ENCODE data around the gene TEKT5.
"Not testable (repeated sequence)": the region's sequence is repeated elsewhere in the genome, so short reads cannot be mapped to it uniquely, and the experiment has no call there.

Gene TEKT5

DNA sequence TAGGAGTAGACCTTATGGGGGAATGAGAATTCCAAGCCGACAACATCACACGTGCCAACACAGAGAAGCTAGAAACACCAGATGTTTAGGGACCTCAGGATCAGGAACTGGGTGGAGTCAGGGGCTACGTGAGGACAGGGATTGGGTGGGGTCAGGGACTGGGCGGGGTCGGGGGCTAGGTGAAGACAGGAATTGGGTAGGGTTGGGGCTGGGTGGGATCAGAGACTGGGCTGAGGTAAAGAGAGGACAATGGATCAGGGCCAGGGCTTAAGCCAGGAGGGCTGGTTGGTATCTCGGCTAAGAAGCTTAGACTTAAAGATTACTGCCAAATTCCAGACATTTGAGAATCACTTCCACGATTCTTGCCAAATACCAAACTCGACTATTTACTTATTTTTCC is 11.6 kb downstream of the TEKT5 start:
- Histone ChIP-seq H3K9ac (ENCODE audit: low read depth, low read length) (no peak overlapping the region), H3K4me3 (ENCODE audit: low read length) (no peak overlapping the region), H3K4me1 (ENCODE audit: control insufficient read depth, insufficient read depth, low read length) (no peaks in the 10 kb centered on the region), H3K27me3 (ENCODE audit: control insufficient read depth, insufficient read depth, low read length) (peaks cover 31% of the 10 kb centered on the region), H3K36me3 (ENCODE audit: insufficient read depth, low read length) (no peaks in the 10 kb centered on the region), H3K4me2 (ENCODE audit: low read length) (no peak overlapping the region), H3K9me3 (replicated peaks; ENCODE audit: low read length) (no peaks in the 10 kb centered on the region)

GRCh38 chr16:10682604-10683003 is 12.1 kb downstream of the TEKT5 start:
- no peak overlapping the region for H3K9ac ChIP-seq (ENCODE audit: low read depth, low read length)
- no peaks in the 10 kb centered on the region for H3K9me3 ChIP-seq (replicated peaks; ENCODE audit: low read length)
- H3K36me3 ChIP-seq (ENCODE audit: insufficient read depth, low read length), result no peaks in the 10 kb centered on the region
- H3K4me1 ChIP-seq (ENCODE audit: control insufficient read depth, insufficient read depth, low read length), result no peaks in the 10 kb centered on the region
- peaks cover 33% of the 10 kb centered on the region for H3K27me3 ChIP-seq (ENCODE audit: control insufficient read depth, insufficient read depth, low read length)
- no peak overlapping the region for H3K4me3 ChIP-seq (ENCODE audit: low read length)
- no peak overlapping the region for H3K4me2 ChIP-seq (ENCODE audit: low read length)

- H3K9me3 ChIP-seq (replicated peaks; ENCODE audit: low read length), result no peaks in the 10 kb centered on the region
- no peaks in the 10 kb centered on the region for H3K36me3 ChIP-seq (ENCODE audit: insufficient read depth, low read length)
- H3K27me3 ChIP-seq (ENCODE audit: control insufficient read depth, insufficient read depth, low read length), result peaks cover 33% of the 10 kb centered on the region
- no peaks in the 10 kb centered on the region for H3K4me1 ChIP-seq (ENCODE audit: control insufficient read depth, insufficient read depth, low read length)
- H3K9ac ChIP-seq (ENCODE audit: low read depth, low read length), result no peak overlapping the region
- no peak overlapping the region for H3K4me2 ChIP-seq (ENCODE audit: low read length)
- H3K4me3 ChIP-seq (ENCODE audit: low read length), result no peak overlapping the region
These were observed 13.1 kb downstream of the TEKT5 start for GRCh38 chr16:10681310-10682308.

GRCh38 chr16:10679921-10680320 is 14.8 kb downstream of the TEKT5 start:
- Histone ChIP-seq H3K27me3 (ENCODE audit: control insufficient read depth, insufficient read depth, low read length) (peaks cover 39% of the 10 kb centered on the region), H3K9me3 (replicated peaks; ENCODE audit: low read length) (no peaks in the 10 kb centered on the region), H3K9ac (ENCODE audit: low read depth, low read length) (no peak overlapping the region), H3K4me2 (ENCODE audit: low read length) (no peak overlapping the region), H3K36me3 (ENCODE audit: insufficient read depth, low read length) (no peaks in the 10 kb centered on the region), H3K4me1 (ENCODE audit: control insufficient read depth, insufficient read depth, low read length) (no peaks in the 10 kb centered on the region), H3K4me3 (ENCODE audit: low read length) (no peak overlapping the region)

GRCh38 chr16:10679441-10679840 is 15.3 kb downstream of the TEKT5 start:
- H3K9me3 ChIP-seq (replicated peaks; ENCODE audit: low read length); H3K4me2 ChIP-seq (ENCODE audit: low read length); H3K36me3 ChIP-seq (ENCODE audit: insufficient read depth, low read length); H3K9ac ChIP-seq (ENCODE audit: low read depth, low read length); H3K4me1 ChIP-seq (ENCODE audit: control insufficient read depth, insufficient read depth, low read length); H3K4me3 ChIP-seq (ENCODE audit: low read length): not testable (repeated sequence)
- H3K27me3 ChIP-seq (ENCODE audit: control insufficient read depth, insufficient read depth, low read length), result peaks cover 35% of the 10 kb centered on the region

- H3K4me1 ChIP-seq (ENCODE audit: control insufficient read depth, insufficient read depth, low read length), result no peaks in the 10 kb centered on the region
- H3K4me3 ChIP-seq (ENCODE audit: low read length), result no peak overlapping the region
- no peak overlapping the region for H3K9ac ChIP-seq (ENCODE audit: low read depth, low read length)
- no peaks in the 10 kb centered on the region for H3K36me3 ChIP-seq (ENCODE audit: insufficient read depth, low read length)
- H3K9me3 ChIP-seq (replicated peaks; ENCODE audit: low read length), result no peaks in the 10 kb centered on the region
- no peak overlapping the region for H3K4me2 ChIP-seq (ENCODE audit: low read length)
- peaks cover 30% of the 10 kb centered on the region for H3K27me3 ChIP-seq (ENCODE audit: control insufficient read depth, insufficient read depth, low read length)
These were observed 16.1 kb downstream of the TEKT5 start for GRCh38 chr16:10678655-10679054.

GRCh38 chr16:10676284-10676683 is 18.4 kb downstream of the TEKT5 start:
- peaks cover 42% of the 10 kb centered on the region for H3K27me3 ChIP-seq (ENCODE audit: control insufficient read depth, insufficient read depth, low read length)
- no peaks in the 10 kb centered on the region for H3K4me1 ChIP-seq (ENCODE audit: control insufficient read depth, insufficient read depth, low read length)
- no peak overlapping the region for H3K9ac ChIP-seq (ENCODE audit: low read depth, low read length)
- no peaks in the 10 kb centered on the region for H3K36me3 ChIP-seq (ENCODE audit: insufficient read depth, low read length)
- H3K4me2 ChIP-seq (ENCODE audit: low read length), result no peak overlapping the region
- no peaks in the 10 kb centered on the region for H3K9me3 ChIP-seq (replicated peaks; ENCODE audit: low read length)
- H3K4me3 ChIP-seq (ENCODE audit: low read length), result no peak overlapping the region

DNA sequence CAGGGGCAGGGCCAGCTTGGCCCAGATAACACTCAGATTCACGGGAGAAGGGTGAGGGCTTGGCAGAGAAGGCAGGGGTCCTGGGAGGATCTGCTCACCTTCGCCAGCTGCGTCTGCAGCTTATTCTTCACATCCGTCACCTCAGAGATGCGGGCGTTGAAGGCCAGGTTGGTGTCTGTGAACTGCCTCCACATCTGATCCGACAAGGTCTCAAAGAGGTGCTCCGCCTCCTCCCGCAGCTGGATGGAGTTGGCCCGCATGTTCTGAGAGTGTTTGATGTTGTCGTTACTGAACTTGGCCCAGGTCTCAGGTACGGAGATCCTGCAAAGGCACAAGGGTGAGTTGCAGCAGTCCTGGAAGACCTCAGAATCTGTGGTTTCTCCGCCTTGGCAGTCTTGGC is 18.9 kb downstream of the TEKT5 start:
- Histone ChIP-seq H3K27me3 (ENCODE audit: control insufficient read depth, insufficient read depth, low read length) (peaks cover 42% of the 10 kb centered on the region), H3K36me3 (ENCODE audit: insufficient read depth, low read length) (no peaks in the 10 kb centered on the region), H3K4me1 (ENCODE audit: control insufficient read depth, insufficient read depth, low read length) (no peaks in the 10 kb centered on the region), H3K9me3 (replicated peaks; ENCODE audit: low read length) (no peaks in the 10 kb centered on the region), H3K4me2 (ENCODE audit: low read length) (no peak overlapping the region), H3K4me3 (ENCODE audit: low read length) (no peak overlapping the region), H3K9ac (ENCODE audit: low read depth, low read length) (no peak overlapping the region)

DNA sequence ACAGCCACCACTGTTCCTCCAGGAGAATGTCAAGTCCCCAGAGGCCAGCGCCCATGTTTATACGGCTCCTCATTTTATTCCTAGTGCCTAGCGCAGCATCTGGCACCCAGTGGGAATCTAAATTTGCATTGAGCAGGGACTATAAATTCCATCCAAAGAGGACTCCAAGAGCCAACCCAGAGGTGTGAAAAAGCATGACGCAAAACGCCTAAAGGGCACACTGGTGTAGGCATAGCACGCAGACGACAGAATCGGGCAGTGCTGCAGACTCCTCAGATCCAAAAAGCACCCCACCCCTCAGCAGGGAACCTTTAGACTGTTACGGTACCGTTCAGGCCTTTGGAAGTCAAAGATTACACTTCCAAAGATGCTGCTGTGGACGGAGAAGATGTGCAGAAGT is 19.5 kb downstream of the TEKT5 start:
- H3K4me2 ChIP-seq (ENCODE audit: low read length), result no peak overlapping the region
- no peaks in the 10 kb centered on the region for H3K9me3 ChIP-seq (replicated peaks; ENCODE audit: low read length)
- no peak overlapping the region for H3K9ac ChIP-seq (ENCODE audit: low read depth, low read length)
- no peaks in the 10 kb centered on the region for H3K36me3 ChIP-seq (ENCODE audit: insufficient read depth, low read length)
- no peak overlapping the region for H3K4me3 ChIP-seq (ENCODE audit: low read length)
- H3K4me1 ChIP-seq (ENCODE audit: control insufficient read depth, insufficient read depth, low read length), result no peaks in the 10 kb centered on the region
- peaks cover 42% of the 10 kb centered on the region for H3K27me3 ChIP-seq (ENCODE audit: control insufficient read depth, insufficient read depth, low read length)

DNA sequence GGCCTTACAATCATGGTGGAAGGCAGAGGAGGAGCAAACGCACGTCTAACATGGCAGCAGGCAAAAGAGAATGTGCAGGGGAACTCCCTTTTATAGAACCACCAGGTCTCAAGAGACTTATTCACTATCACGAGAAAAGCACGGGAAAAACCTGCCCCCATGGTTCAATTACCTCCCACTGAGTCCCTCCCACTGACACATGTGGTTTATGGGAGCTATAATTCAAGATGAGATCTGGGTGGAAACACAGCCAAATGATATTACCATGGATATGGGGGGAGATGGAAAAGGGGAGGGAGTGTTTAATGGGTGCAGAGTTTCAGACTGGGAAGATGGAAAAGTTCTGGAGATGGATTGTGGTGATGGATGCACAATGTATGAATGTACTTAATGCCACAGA is 23.0 kb downstream of the TEKT5 start:
- no peak overlapping the region for H3K4me3 ChIP-seq (ENCODE audit: low read length)
- H3K9ac ChIP-seq (ENCODE audit: low read depth, low read length), result no peak overlapping the region
- no peaks in the 10 kb centered on the region for H3K4me1 ChIP-seq (ENCODE audit: control insufficient read depth, insufficient read depth, low read length)
- H3K4me2 ChIP-seq (ENCODE audit: low read length), result no peak overlapping the region
- H3K27me3 ChIP-seq (ENCODE audit: control insufficient read depth, insufficient read depth, low read length), result peaks cover 25% of the 10 kb centered on the region
- H3K36me3 ChIP-seq (ENCODE audit: insufficient read depth, low read length), result no peaks in the 10 kb centered on the region
- H3K9me3 ChIP-seq (replicated peaks; ENCODE audit: low read length), result no peaks in the 10 kb centered on the region

DNA sequence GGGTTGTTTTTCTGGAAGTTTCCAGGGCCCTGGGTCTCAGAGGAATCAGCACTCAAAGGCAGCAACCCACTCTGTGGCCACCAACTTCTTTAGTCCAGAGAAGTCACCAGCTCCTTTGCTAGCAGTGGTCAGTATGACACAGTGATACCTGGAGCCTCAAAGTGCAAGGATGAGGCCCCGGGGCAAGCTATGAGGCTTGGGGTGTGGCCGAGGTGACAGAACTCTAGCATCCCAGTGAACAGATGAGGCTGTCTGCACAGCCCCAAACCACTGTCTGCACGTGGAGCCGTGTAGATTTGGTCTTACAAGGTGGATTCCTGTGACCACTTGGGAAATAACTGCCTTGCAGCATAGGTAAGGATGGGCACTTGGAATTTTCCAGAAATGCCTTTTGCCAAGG is 24.9 kb downstream of the TEKT5 start:
- H3K36me3 ChIP-seq (ENCODE audit: insufficient read depth, low read length), result no peaks in the 10 kb centered on the region
- H3K9me3 ChIP-seq (replicated peaks; ENCODE audit: low read length), result no peaks in the 10 kb centered on the region
- no peak overlapping the region for H3K4me2 ChIP-seq (ENCODE audit: low read length)
- peaks cover 25% of the 10 kb centered on the region for H3K27me3 ChIP-seq (ENCODE audit: control insufficient read depth, insufficient read depth, low read length)
- H3K4me1 ChIP-seq (ENCODE audit: control insufficient read depth, insufficient read depth, low read length), result no peaks in the 10 kb centered on the region
- no peak overlapping the region for H3K9ac ChIP-seq (ENCODE audit: low read depth, low read length)
- H3K4me3 ChIP-seq (ENCODE audit: low read length), result no peak overlapping the region
